Naive B cell (primary cell): ENCODE measurements around the gene VSIR. TPM values are rescaled to one million over a fixed set of nuclear protein-coding genes. Genes with fewer than 3 reads are reported as not detected.

Experiments used
- ATAC-seq, 2 donors: fragments of 150-1000 bp; cut with Tn5 transposase; 2 replicates each; pipeline ENCODE4 v1.10.0; 2021; ENCODE audit warnings: low read depth in 2 of 2, mild to moderate bottlenecking in 2 of 2, moderate library complexity in 2 of 2
- DNase-seq: peaks from one replicate; pipeline ENCODE4 v3.0.0; 2022
- H3K27ac Mint-ChIP-seq, 6 donors: one replicate each; pipeline ENCODE4 v1.8.0; 2020 to 2022; ENCODE audit warnings: mild to moderate bottlenecking in 6 of 6, mixed read lengths in 6 of 6, moderate library complexity in 5 of 6, inconsistent platforms in 2 of 6
- H3K27me3 Mint-ChIP-seq, 3 donors: one replicate each; pipeline ENCODE4 v1.8.0; 2021 to 2022; ENCODE audit warnings: mixed read lengths in 3 of 3, mild to moderate bottlenecking in 1 of 3
- H3K36me3 Mint-ChIP-seq, 2 donors: one replicate each; pipeline ENCODE4 v1.8.0; 2020 to 2022; ENCODE audit warnings: mixed read lengths in 2 of 2, inconsistent platforms in 1 of 2, mild to moderate bottlenecking in 1 of 2
- H3K4me1 Mint-ChIP-seq, 3 donors: one replicate each; pipeline ENCODE4 v1.8.0; 2020 to 2022; ENCODE audit warnings: mixed read lengths in 3 of 3, inconsistent platforms in 1 of 3, mild to moderate bottlenecking in 1 of 3, moderate library complexity in 1 of 3
- H3K4me3 Mint-ChIP-seq, 8 donors: one replicate each; pipeline ENCODE4 v1.8.0; 2020 to 2022; ENCODE audit warnings: mild to moderate bottlenecking in 8 of 8, mixed read lengths in 8 of 8, moderate library complexity in 8 of 8, inconsistent platforms in 2 of 8
- H3K9me3 Mint-ChIP-seq, 7 donors: one replicate each; pipeline ENCODE4 v1.8.0; 2020 to 2022; ENCODE audit warnings: mixed read lengths in 7 of 7, mild to moderate bottlenecking in 5 of 7, inconsistent platforms in 2 of 7, moderate library complexity in 1 of 7
- polyA plus RNA-seq, 6 donors: library from polyadenylated mRNA; unstranded; fragments of 300-500 nt; fragmentation: Illumina TruSeq; gene quantifications; one replicate each; pipeline ENCODE4 v1.2.3, GENCODE V29; 2021; ENCODE audit warnings: low read depth in 6 of 6

Gene VSIR
- polyA plus RNA-seq, 6 donors from 2014 or later: 59.8 to 84.3 (median 64.0) TPM

- ATAC-seq (no peak), DNase-seq (no peak)
- no peaks in the 10 kb centered on the region for H3K9me3 Mint-ChIP-seq
- H3K4me3 Mint-ChIP-seq: no peak overlapping the region
- H3K4me1 Mint-ChIP-seq: peaks cover 45 to 56% (median 45%) of the 10 kb centered on the region in 3 donors
- H3K36me3 Mint-ChIP-seq: peaks cover 5 to 16% of the 10 kb centered on the region in 2 donors
- H3K27me3 Mint-ChIP-seq: no peaks in the 10 kb centered on the region
- H3K27ac Mint-ChIP-seq: peak overlapping the region in 2 of 6 donors; percentile 34 to 47
Measured at GRCh38 chr10:71761541-71762113, 11.7 kb downstream of the VSIR start.

- Mint-ChIP-seq H3K9me3 (no peaks in the 10 kb centered on the region), H3K4me3 (no peak overlapping the region), H3K4me1 (peaks cover 46 to 57% (median 47%) of the 10 kb centered on the region in 3 donors), H3K27me3 (no peaks in the 10 kb centered on the region), H3K27ac (peak overlapping the region in 2 of 6 donors; percentile 34 to 69), H3K36me3 (peaks cover 5 to 16% of the 10 kb centered on the region in 2 donors)
- DNase-seq (no peak), ATAC-seq (no peak)
Measured at GRCh38 chr10:71761105-71761511, 12.2 kb downstream of the VSIR start.

- Mint-ChIP-seq H3K27me3 (no peaks in the 10 kb centered on the region), H3K4me1 (peaks cover 49 to 79% (median 70%) of the 10 kb centered on the region in 3 donors), H3K4me3 (peak overlapping the region in 4 of 8 donors; percentile 54 to 65 (median 58)), H3K36me3 (peaks cover 5 to 16% of the 10 kb centered on the region in 2 donors), H3K27ac (peak overlapping the region in 5 of 6 donors; percentile 3 to 89 (median 76)), H3K9me3 (no peaks in the 10 kb centered on the region)
- DNase-seq (no peak), ATAC-seq (no peak)
Measured at GRCh38 chr10:71757399-71757922, 15.9 kb downstream of the VSIR start.

GRCh38 chr10:71756311-71757191, 16.8 kb downstream of the VSIR start:
- DNase-seq (no peak), ATAC-seq (peak; percentile 46 to 53)
- Mint-ChIP-seq H3K4me1 (peaks cover 56 to 83% (median 73%) of the 10 kb centered on the region in 3 donors), H3K27ac (peak overlapping the region; percentile 76 to 94 (median 85)), H3K27me3 (no peaks in the 10 kb centered on the region), H3K4me3 (peak overlapping the region; percentile 6 to 78 (median 56)), H3K9me3 (no peaks in the 10 kb centered on the region), H3K36me3 (peaks cover 5 to 15% of the 10 kb centered on the region in 2 donors)

GRCh38 chr10:71755179-71755879, 18.0 kb downstream of the VSIR start:
- no peaks in the 10 kb centered on the region for H3K27me3 Mint-ChIP-seq
- H3K27ac Mint-ChIP-seq: peak overlapping the region in 2 of 6 donors; percentile 54 to 80
- no peaks in the 10 kb centered on the region for H3K9me3 Mint-ChIP-seq
- peaks cover 53 to 81% (median 71%) of the 10 kb centered on the region in 3 donors for H3K4me1 Mint-ChIP-seq
- ATAC-seq (no peak), DNase-seq (no peak)
- peak overlapping the region in 1 of 8 donors; percentile 44 for H3K4me3 Mint-ChIP-seq
- peaks cover 2 to 8% of the 10 kb centered on the region in 2 donors for H3K36me3 Mint-ChIP-seq

GRCh38 chr10:71754562-71754961, 18.8 kb downstream of the VSIR start:
- Mint-ChIP-seq H3K36me3 (peaks cover 0 to 7% of the 10 kb centered on the region in 2 donors), H3K4me1 (peaks cover 58 to 87% (median 76%) of the 10 kb centered on the region in 3 donors), H3K4me3 (peak overlapping the region in 1 of 8 donors; percentile 48), H3K27ac (peak overlapping the region in 3 of 6 donors; percentile 54 to 80 (median 75)), H3K9me3 (no peaks in the 10 kb centered on the region), H3K27me3 (no peaks in the 10 kb centered on the region)
- DNase-seq: no peak
- ATAC-seq: no peak

GRCh38 chr10:71753960-71754505, 19.3 kb downstream of the VSIR start:
- peak overlapping the region in 4 of 6 donors; percentile 75 to 94 (median 87) for H3K27ac Mint-ChIP-seq
- peak overlapping the region; percentile 48 to 88 (median 68) for H3K4me3 Mint-ChIP-seq
- no peaks in the 10 kb centered on the region for H3K9me3 Mint-ChIP-seq
- H3K36me3 Mint-ChIP-seq: peaks cover 0 to 7% of the 10 kb centered on the region in 2 donors
- H3K4me1 Mint-ChIP-seq: peaks cover 61 to 92% (median 82%) of the 10 kb centered on the region in 3 donors
- DNase-seq (no peak), ATAC-seq (no peak)
- no peaks in the 10 kb centered on the region for H3K27me3 Mint-ChIP-seq

GRCh38 chr10:71753091-71753959, 20.0 kb downstream of the VSIR start:
- H3K9me3 Mint-ChIP-seq: peaks cover 0 to 2% (median 0%) of the 10 kb centered on the region in 7 donors
- peak overlapping the region; percentile 60 to 88 (median 74) for H3K4me3 Mint-ChIP-seq
- peak overlapping the region in 5 of 6 donors; percentile 64 to 94 (median 80) for H3K27ac Mint-ChIP-seq
- H3K36me3 Mint-ChIP-seq: peaks cover 0 to 7% of the 10 kb centered on the region in 2 donors
- DNase-seq (peak; percentile 50), ATAC-seq (peak; percentile 7 to 13)
- H3K27me3 Mint-ChIP-seq: no peaks in the 10 kb centered on the region
- H3K4me1 Mint-ChIP-seq: peaks cover 68 to 96% (median 89%) of the 10 kb centered on the region in 3 donors

GRCh38 chr10:71752391-71753090, 20.8 kb downstream of the VSIR start:
- Mint-ChIP-seq H3K27me3 (no peaks in the 10 kb centered on the region), H3K9me3 (peaks cover 0 to 2% (median 0%) of the 10 kb centered on the region in 7 donors), H3K27ac (peak overlapping the region; percentile 80 to 94 (median 90)), H3K4me1 (peaks cover 74 to 96% (median 93%) of the 10 kb centered on the region in 3 donors), H3K36me3 (peaks cover 0 to 7% of the 10 kb centered on the region in 2 donors), H3K4me3 (peak overlapping the region; percentile 60 to 88 (median 78))
- DNase-seq (no peak), ATAC-seq (no peak)

- DNase-seq (no peak), ATAC-seq (no peak)
- Mint-ChIP-seq H3K27ac (peak overlapping the region; percentile 80 to 94 (median 90)), H3K36me3 (peaks cover 0 to 7% of the 10 kb centered on the region in 2 donors), H3K4me3 (peak overlapping the region in 6 of 8 donors; percentile 35 to 88 (median 75)), H3K9me3 (peaks cover 0 to 2% (median 0%) of the 10 kb centered on the region in 7 donors), H3K4me1 (peaks cover 76 to 96% (median 93%) of the 10 kb centered on the region in 3 donors), H3K27me3 (no peaks in the 10 kb centered on the region)
Measured at GRCh38 chr10:71751515-71752224, 21.6 kb downstream of the VSIR start.

GRCh38 chr10:71750986-71751385, 22.3 kb downstream of the VSIR start:
- no peak for ATAC-seq

More at GRCh38 chr10:71750986-71751385, 22.3 kb downstream of the VSIR start:
- peak overlapping the region in 7 of 8 donors; percentile 58 to 85 (median 74) for H3K4me3 Mint-ChIP-seq
- peaks cover 75 to 96% (median 93%) of the 10 kb centered on the region in 3 donors for H3K4me1 Mint-ChIP-seq
- H3K36me3 Mint-ChIP-seq: peaks cover 0 to 7% of the 10 kb centered on the region in 2 donors
- DNase-seq: no peak
- peak overlapping the region; percentile 79 to 99 (median 94) for H3K27ac Mint-ChIP-seq
- H3K9me3 Mint-ChIP-seq: peaks cover 0 to 2% (median 0%) of the 10 kb centered on the region in 7 donors
- H3K27me3 Mint-ChIP-seq: no peaks in the 10 kb centered on the region
